22Rv1 (cell line): ENCODE measurements around the gene DUSP9.
"Not testable (repeated sequence)": the region's sequence is repeated elsewhere in the genome, so short reads cannot be mapped to it uniquely, and the experiment has no call there.

Source experiments
- CTCF ChIP-seq: fragments of 450-650 bp; IDR thresholded peaks from 2 replicates; pipeline ENCODE4 v1.5.1; 2017; ENCODE audit warnings: mild to moderate bottlenecking
- ZFX ChIP-seq: fragments of 450-650 bp; IDR thresholded peaks from 2 replicates; pipeline ENCODE4 v1.6.1; 2017; ENCODE audit warnings: antibody characterized with exemption, borderline replicate concordance

DNA sequence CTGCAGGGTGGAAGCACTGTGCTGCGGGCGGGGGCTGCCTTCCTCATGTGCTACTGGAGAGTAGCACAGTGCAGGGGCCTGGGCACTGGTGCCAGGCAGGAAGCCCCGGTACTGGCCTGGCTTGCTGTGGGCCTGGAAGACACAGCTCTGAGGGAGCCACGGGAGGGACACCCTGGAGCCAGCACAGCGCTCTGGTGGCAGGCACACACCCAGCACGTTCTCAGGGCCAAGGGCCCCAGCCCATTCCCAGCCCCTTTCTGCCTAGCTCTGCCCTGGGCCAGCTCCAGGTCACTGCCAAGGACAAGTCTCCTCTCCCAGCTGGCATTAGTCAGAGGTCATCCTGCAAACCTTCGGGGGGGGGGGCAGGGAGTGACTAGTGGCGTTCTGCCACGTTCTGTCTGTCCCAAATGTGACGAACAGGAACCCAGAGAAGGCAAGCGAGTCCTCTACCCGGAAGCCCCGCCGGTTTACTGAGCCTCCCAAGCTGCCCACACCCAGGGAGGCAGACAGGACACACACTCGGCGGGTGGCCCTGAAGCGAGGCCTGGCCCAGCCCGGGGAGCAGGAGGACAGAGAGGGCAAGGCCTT is 52.9 kb downstream of the DUSP9 start:
- not testable (repeated sequence) for TF ChIP-seq CTCF, ZFX
